Activated CD8-positive, alpha-beta T cell treated with anti-CD3 and anti-CD28 coated beads, Interleukin-2, amount 10 ng/mL, durations not matched to agents 7 days and 5 days (primary cell): ENCODE data around the gene CHKA. TPM values are rescaled to one million over a fixed set of nuclear protein-coding genes. Genes with fewer than 3 reads are reported as not detected.
A peak's percentile ranks its signal among the peaks of the same experiment; 100 is the strongest.

Source experiments
- ATAC-seq: fragments of 150-1000 bp; cut with Tn5 transposase; one replicate; pipeline ENCODE4 v1.10.0; 2021; ENCODE audit warnings: moderate library complexity
- CTCF ChIA-PET: fragments of 350-600 bp; sonication (Branson Sonifier 250); formaldehyde crosslinking; loops from one replicate; lab custom pipeline; 2021; ENCODE audit warnings: antibody characterized with exemption; lab: Charles Lee
- POLR2A ChIA-PET: fragments of 350-600 bp; sonication (Branson Sonifier 250); formaldehyde crosslinking; loops from one replicate; lab custom pipeline; 2021; ENCODE audit warnings: antibody characterized with exemption; lab: Charles Lee
- DNase-seq: peaks from one replicate; pipeline ENCODE4 v3.0.0-alpha.2; 2020
- H3K27ac Mint-ChIP-seq: one replicate; pipeline ENCODE4 v1.8.0; 2021; ENCODE audit warnings: mild to moderate bottlenecking, mixed read lengths
- H3K27me3 Mint-ChIP-seq: one replicate; pipeline ENCODE4 v1.8.0; 2021; ENCODE audit warnings: low read depth, mixed read lengths
- H3K36me3 Mint-ChIP-seq: one replicate; pipeline ENCODE4 v1.8.0; 2021; ENCODE audit warnings: low read depth, mixed read lengths
- H3K4me1 Mint-ChIP-seq: one replicate; pipeline ENCODE4 v1.8.0; 2021; ENCODE audit warnings: low read depth, mixed read lengths
- H3K4me3 Mint-ChIP-seq: one replicate; pipeline ENCODE4 v1.8.0; 2021; ENCODE audit warnings: mild to moderate bottlenecking, mixed read lengths
- H3K9me3 Mint-ChIP-seq: one replicate; pipeline ENCODE4 v1.8.0; 2022; ENCODE audit warnings: mixed read lengths; ENCODE audit not compliant: insufficient read depth
- total RNA-seq, 2 experiments: library from RNA; stranded (reverse); gene quantifications; one replicate each; pipeline ENCODE4 v1.2.3, GENCODE V29; 2021

Gene CHKA
- total RNA-seq, 2 experiments from 2014 or later = 14.4 to 14.5 TPM

- no peak overlapping the region for H3K27ac Mint-ChIP-seq
- ChIA-PET CTCF (no interaction called here), POLR2A (no interaction called here)
- ATAC-seq (peak; percentile 4), DNase-seq (no peak)
- no peaks in the 10 kb centered on the region for H3K36me3 Mint-ChIP-seq
- H3K9me3 Mint-ChIP-seq = no peaks in the 10 kb centered on the region
- H3K4me3 Mint-ChIP-seq = no peak overlapping the region
- peaks cover 1% of the 10 kb centered on the region for H3K27me3 Mint-ChIP-seq
- peaks cover 27% of the 10 kb centered on the region for H3K4me1 Mint-ChIP-seq
Measured at GRCh38 chr11:68141246-68142027, 20.2 kb upstream of the CHKA start.

GRCh38 chr11:68140496-68141245 lies 19.5 kb upstream of the CHKA start:
- Mint-ChIP-seq H3K36me3 (no peaks in the 10 kb centered on the region), H3K27me3 (peaks cover 1% of the 10 kb centered on the region), H3K9me3 (no peaks in the 10 kb centered on the region), H3K4me1 (peaks cover 27% of the 10 kb centered on the region), H3K27ac (no peak overlapping the region), H3K4me3 (no peak overlapping the region)
- DNase-seq (no peak), ATAC-seq (no peak)
- ChIA-PET POLR2A (no interaction called here), CTCF (no interaction called here)

DNA sequence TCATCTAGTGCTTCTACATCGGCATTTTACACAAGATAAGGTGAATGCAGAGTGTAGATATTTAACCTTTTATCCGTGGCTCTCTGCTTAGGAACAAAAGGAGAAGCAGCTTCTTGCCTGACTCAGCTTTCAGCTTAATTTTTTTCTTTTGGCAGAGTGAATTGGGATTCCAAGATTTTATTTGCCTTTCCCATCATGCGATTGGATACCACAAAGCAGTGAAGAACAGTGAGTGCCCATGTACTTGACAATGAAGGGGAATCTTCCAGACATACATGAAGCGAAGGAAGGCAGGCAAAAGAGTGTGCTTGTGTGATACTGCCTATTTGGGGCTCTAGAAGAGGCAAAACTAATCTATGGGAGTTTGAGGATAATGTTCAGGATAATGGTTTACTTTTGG lies 17.0 kb upstream of the CHKA start:
- Mint-ChIP-seq H3K4me3 (no peak overlapping the region), H3K36me3 (peaks cover 2% of the 10 kb centered on the region), H3K27ac (no peak overlapping the region), H3K9me3 (no peaks in the 10 kb centered on the region), H3K4me1 (peaks cover 20% of the 10 kb centered on the region), H3K27me3 (peaks cover 1% of the 10 kb centered on the region)
- no peak for ATAC-seq
- ChIA-PET CTCF (interaction anchor here (0.7 to 1.0 kb wide), 2 partner anchors 69 to 96 kb away, joined by 3 read pairs; no protein-coding TSS in a partner anchor), POLR2A (no interaction called here)
- DNase-seq = no peak

DNA sequence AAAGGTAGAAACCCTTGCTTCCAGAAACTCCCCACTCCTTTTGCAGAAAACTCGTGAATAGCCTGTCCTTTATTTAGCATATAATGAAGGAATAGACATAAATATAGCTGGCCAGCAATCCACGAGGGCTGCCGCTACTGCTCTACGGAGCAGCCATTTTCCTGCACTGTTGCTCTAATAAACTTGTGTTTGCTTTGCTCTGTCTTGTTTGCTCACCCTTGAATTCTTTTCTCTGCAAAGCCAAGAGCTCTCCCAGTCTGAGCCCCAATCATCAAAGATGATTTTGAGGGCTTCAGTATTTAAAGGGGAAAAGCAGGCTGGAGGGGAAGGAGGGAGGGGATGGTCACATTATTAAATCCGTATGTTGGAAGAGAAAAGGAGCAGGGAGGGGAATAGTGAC lies 16.6 kb upstream of the CHKA start:
- DNase-seq (no peak), ATAC-seq (no peak)
- POLR2A ChIA-PET = no interaction called here
- Mint-ChIP-seq H3K9me3 (no peaks in the 10 kb centered on the region), H3K27ac (no peak overlapping the region), H3K4me3 (no peak overlapping the region), H3K4me1 (peaks cover 15% of the 10 kb centered on the region), H3K36me3 (peaks cover 2% of the 10 kb centered on the region), H3K27me3 (peaks cover 1% of the 10 kb centered on the region)
- CTCF ChIA-PET = interaction anchor here (0.7 kb wide), 1 partner anchor 96 kb away, joined by 3 read pairs; no protein-coding TSS in a partner anchor

DNA sequence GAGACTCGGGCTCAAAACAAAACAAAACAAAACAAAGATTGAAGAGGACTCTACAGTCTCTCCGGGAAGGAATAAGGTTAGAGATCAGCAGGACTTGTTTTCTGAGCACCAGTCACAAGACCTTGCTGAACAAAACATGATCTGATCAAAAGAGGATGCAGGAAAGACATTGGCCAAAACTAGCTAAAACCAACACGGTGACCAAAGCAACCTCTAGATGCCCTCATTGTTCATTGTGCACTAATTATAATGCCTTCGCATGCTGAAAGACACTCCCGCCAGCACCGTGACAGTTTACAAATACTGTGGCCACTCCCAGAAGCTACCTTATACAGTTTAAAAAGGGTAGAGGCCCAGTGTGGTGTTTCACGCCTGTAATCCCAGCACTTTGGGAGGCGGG lies 15.7 kb upstream of the CHKA start:
- POLR2A ChIA-PET = no interaction called here

DNA sequence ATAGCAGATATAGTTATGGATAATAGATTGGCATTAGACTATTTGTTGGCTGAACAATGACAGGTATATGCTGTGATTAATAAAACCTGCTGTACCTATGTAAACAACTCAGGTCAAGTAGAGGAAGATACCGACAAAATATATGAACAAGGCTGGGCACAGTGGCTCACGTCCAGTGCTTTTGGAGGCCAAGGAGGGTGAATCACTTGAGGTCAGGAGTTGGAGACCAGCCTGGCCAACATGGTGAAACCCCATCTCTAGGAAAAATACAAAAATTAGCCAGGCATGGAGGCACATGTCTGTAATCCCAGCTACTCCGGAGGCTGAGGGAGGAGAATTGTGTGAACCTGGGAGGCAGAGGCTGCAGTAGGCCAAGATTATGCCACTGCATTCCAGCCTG lies 14.0 kb upstream of the CHKA start:
- peaks cover 5% of the 10 kb centered on the region for H3K4me1 Mint-ChIP-seq
- no peak for ATAC-seq
- DNase-seq = no peak
- ChIA-PET POLR2A (no interaction called here), CTCF (no interaction called here)
- peaks cover 1% of the 10 kb centered on the region for H3K27me3 Mint-ChIP-seq
- H3K27ac Mint-ChIP-seq = no peak overlapping the region
- H3K36me3 Mint-ChIP-seq = peaks cover 9% of the 10 kb centered on the region
- peaks cover 7% of the 10 kb centered on the region for H3K9me3 Mint-ChIP-seq
- no peak overlapping the region for H3K4me3 Mint-ChIP-seq

More for the DNA sequence above, 15.7 kb upstream of the CHKA start:
- Mint-ChIP-seq H3K4me1 (peaks cover 8% of the 10 kb centered on the region), H3K4me3 (no peak overlapping the region), H3K36me3 (peaks cover 8% of the 10 kb centered on the region), H3K27ac (no peak overlapping the region), H3K27me3 (peaks cover 1% of the 10 kb centered on the region), H3K9me3 (peaks cover 4% of the 10 kb centered on the region)
- CTCF ChIA-PET = no interaction called here
- DNase-seq = no peak
- no peak for ATAC-seq

DNA sequence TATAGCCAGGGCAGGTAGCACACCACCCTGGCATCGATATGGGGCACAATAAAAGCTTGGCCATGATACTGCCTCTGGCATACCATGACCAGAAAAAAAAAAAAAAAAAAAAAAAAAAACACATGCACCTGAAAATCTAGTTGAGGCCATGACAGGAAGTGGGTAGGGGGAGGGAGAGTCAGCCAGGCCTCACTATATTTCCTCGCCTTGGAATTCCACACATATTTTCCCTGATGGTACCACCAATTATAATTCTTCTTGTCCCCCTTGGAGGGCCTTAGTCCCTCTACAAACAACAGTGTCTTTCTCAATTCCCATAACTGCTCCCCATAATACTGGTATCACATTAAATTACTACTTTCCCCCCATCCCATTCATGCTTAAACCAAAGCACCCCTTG lies 12.6 kb upstream of the CHKA start:
- H3K9me3 Mint-ChIP-seq = peaks cover 7% of the 10 kb centered on the region
- peaks cover 9% of the 10 kb centered on the region for H3K36me3 Mint-ChIP-seq
- H3K27ac Mint-ChIP-seq = no peak overlapping the region
- no peak overlapping the region for H3K4me3 Mint-ChIP-seq
- ChIA-PET POLR2A (no interaction called here), CTCF (no interaction called here)
- DNase-seq (no peak), ATAC-seq (no peak)
- peaks cover 13% of the 10 kb centered on the region for H3K27me3 Mint-ChIP-seq
- H3K4me1 Mint-ChIP-seq = peaks cover 5% of the 10 kb centered on the region

GRCh38 chr11:68130121-68130520 lies 8.9 kb upstream of the CHKA start:
- POLR2A ChIA-PET = no interaction called here
- no peak for DNase-seq
- Mint-ChIP-seq H3K4me3 (no peak overlapping the region), H3K4me1 (peaks cover 5% of the 10 kb centered on the region), H3K27ac (no peak overlapping the region), H3K27me3 (peaks cover 20% of the 10 kb centered on the region), H3K36me3 (peaks cover 9% of the 10 kb centered on the region), H3K9me3 (peaks cover 7% of the 10 kb centered on the region)
- CTCF ChIA-PET = no interaction called here
- ATAC-seq = no peak

GRCh38 chr11:68128682-68129327 lies 7.6 kb upstream of the CHKA start:
- Mint-ChIP-seq H3K36me3 (peaks cover 7% of the 10 kb centered on the region), H3K4me1 (peaks cover 3% of the 10 kb centered on the region), H3K27ac (no peak overlapping the region), H3K4me3 (no peak overlapping the region), H3K9me3 (peaks cover 7% of the 10 kb centered on the region), H3K27me3 (peaks cover 20% of the 10 kb centered on the region)
- ATAC-seq (no peak), DNase-seq (no peak)
- POLR2A ChIA-PET = no interaction called here
- CTCF ChIA-PET = no interaction called here

DNA sequence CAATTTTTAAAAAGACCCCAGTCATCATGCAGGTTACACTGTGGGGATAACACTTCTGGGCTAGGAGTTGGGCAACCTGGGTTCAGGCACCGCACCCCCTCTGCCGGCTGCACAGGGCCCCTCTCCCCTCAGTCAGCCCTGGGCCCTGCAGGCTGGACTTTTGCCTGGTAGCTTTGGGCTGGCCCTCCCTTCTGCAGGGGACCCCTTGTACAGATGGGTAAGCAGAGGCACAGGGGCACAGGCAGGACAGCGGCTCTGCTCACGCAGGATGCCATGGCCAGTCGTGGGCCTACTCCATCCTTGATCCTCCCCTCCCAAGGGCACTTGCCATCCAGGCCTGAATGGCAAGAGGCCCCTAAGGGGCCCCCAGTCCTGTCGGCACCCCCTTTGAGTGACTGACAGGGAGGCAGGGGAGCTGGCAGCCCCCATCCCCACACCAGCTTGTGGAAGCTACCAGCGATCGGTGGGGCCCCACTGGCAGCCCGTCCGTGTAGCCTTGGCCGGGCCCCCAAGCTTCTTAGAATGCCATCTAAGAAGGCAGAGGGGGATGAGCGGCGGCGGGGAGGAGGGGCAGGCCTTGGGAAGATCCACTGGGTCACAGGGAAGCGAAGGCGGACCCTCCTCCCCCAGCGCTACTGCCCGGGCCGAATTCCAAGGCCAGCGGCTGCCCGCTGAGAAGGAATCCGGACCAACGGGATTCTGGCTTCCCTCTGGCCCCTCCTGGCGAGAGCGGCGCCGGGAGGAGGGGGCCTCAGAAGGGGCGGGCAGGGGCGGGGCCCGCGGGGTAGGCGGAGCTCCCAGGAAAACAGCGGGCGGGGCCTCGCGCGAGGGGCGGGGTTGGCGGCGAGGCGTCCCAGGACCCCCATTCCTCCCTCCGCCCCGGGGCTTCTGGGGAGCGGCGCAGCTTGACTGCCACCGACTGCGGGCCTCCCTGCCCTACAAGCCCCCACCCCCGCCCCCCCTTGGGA lies 6.8 kb upstream of the CHKA start:
- no peak overlapping the region for H3K4me3 Mint-ChIP-seq
- peaks cover 7% of the 10 kb centered on the region for H3K36me3 Mint-ChIP-seq
- no peak for ATAC-seq
- no peak for DNase-seq
- CTCF ChIA-PET = no interaction called here
- peaks cover 20% of the 10 kb centered on the region for H3K27me3 Mint-ChIP-seq
- POLR2A ChIA-PET = no interaction called here
- H3K4me1 Mint-ChIP-seq = peaks cover 2% of the 10 kb centered on the region
- no peak overlapping the region for H3K27ac Mint-ChIP-seq
- H3K9me3 Mint-ChIP-seq = peaks cover 7% of the 10 kb centered on the region

DNA sequence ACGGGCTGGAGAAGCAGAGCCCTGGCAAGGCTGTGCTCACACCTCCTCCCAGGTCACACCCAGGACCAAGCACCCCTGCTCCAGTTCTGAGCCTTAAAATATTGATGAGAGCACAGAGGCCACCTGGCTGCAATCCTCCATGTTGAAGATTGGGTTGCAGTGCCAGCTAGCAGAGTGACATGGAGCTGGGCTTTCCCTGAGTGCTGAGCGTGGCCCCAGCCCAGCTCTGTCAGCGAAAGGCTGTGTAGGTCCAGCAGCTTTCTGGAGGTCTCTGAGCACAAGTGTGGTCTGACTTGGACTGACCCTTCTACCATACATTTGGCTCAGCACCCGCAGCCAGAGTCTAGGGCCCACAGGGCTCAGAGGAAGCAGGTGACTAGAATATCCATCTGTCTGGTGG lies 4.0 kb upstream of the CHKA start:
- no peak overlapping the region for H3K27ac Mint-ChIP-seq
- peaks cover 20% of the 10 kb centered on the region for H3K27me3 Mint-ChIP-seq
- no peak overlapping the region for H3K4me3 Mint-ChIP-seq
- no peak for ATAC-seq
- no peaks in the 10 kb centered on the region for H3K36me3 Mint-ChIP-seq
- DNase-seq = no peak
- H3K9me3 Mint-ChIP-seq = no peaks in the 10 kb centered on the region
- ChIA-PET CTCF (no interaction called here), POLR2A (no interaction called here)
- peaks cover 6% of the 10 kb centered on the region for H3K4me1 Mint-ChIP-seq
